C1 segment of cervical spinal cord (tissue), 14 donors: Measurements from ENCODE around the gene GPR179.
A peak's percentile ranks its signal among the peaks of the same experiment; 100 is the strongest.
"Not testable (repeated sequence)": the region's sequence is repeated elsewhere in the genome, so short reads cannot be mapped to it uniquely, and the experiment has no call there.

Experiments
- DNase-seq, 14 donors: peaks; one replicate each; lab custom pipeline; 2025; lab: John Stamatoyannopoulos, UW

Gene GPR179

GRCh38 chr17:38322156-38322779 is 21.5 kb downstream of the GPR179 start:
- DNase-seq, result peak in 6 of 14 donors; percentile 17 to 44 (median 24)

GRCh38 chr17:38320482-38320881 is 23.3 kb downstream of the GPR179 start:
- DNase-seq, result no peak

- DNase-seq, result no peak
Observed at GRCh38 chr17:38317081-38317480, 26.7 kb downstream of the GPR179 start.

GRCh38 chr17:38315497-38315896 is 28.3 kb downstream of the GPR179 start:
- no peak for DNase-seq

GRCh38 chr17:38296834-38297517 is 46.8 kb downstream of the GPR179 start, which contains the start of gene MRPL45:
MRPL45 (plus strand) TSS chr17:38297168; CDS start chr17:38297184, 16 bp downstream.
- peak; percentile 60 to 97 (median 93) for DNase-seq

- DNase-seq, result not testable (repeated sequence)
Observed at GRCh38 chr17:38295602-38296365, 48.0 kb downstream of the GPR179 start.

- DNase-seq, result not testable (repeated sequence)
Observed at GRCh38 chr17:38289760-38290159, 54.0 kb downstream of the GPR179 start.

GRCh38 chr17:38288217-38288827 is 55.4 kb downstream of the GPR179 start:
- DNase-seq, result not testable (repeated sequence)

GRCh38 chr17:38286501-38287091 is 57.2 kb downstream of the GPR179 start:
- DNase-seq, result not testable (repeated sequence)

GRCh38 chr17:38285994-38286393 is 57.8 kb downstream of the GPR179 start:
- not testable (repeated sequence) for DNase-seq
